T follicular helper cell (primary cell): ENCODE data around the gene ACTR3C.
"Not testable (repeated sequence)": the region's sequence is repeated elsewhere in the genome, so short reads cannot be mapped to it uniquely, and the experiment has no call there.

ENCODE experiments used
- DNase-seq: peaks from one replicate; pipeline ENCODE4 v3.0.0-alpha.2; 2020; ENCODE audit warnings: low read depth

ACTR3C gene

DNA sequence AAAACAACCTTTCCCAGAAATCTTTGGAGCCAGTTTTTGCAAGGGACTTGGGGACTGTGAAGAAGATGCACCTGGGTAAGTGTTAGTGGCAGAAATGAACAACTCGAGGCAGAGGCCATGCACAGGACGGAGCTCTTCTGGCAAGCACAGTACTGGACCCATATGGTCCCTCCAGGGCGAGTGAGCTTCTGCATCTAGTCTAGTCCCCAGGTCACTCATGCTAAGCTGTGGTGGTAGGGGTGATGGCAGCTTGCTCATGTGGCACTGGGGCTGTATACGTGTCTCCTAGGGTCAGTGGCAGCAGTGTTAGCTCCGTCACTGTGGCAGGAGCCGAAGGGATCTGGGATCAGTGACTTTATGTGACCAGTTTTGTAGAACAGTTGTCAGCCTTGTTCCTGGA lies 9.5 kb downstream of the ACTR3C start:
- DNase-seq = no peak

DNA sequence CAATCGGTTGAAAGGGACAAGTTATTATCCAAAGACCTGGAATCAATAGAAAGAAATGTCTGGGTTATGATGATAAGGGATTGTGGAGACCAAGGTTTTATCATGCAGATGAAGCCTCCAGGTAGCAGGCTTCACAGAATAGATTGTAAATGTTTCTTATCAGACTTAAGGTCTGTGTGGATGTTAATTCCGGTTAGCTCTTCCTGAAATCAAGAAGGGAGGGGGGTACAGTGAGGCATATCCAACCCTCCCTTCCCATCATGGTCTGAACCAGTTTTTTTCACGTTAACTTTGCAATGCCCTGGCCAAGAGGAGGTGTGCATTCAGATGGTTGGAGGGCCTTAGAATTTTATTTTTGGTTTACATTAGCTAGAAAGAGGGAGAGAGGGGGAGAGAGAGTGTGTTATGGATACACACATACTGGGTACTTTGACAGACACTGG lies 10.0 kb downstream of the ACTR3C start:
- DNase-seq = no peak

- not testable (repeated sequence) for DNase-seq
These were observed 10.5 kb downstream of the ACTR3C start for GRCh38 chr7:150312649-150313366.

DNA sequence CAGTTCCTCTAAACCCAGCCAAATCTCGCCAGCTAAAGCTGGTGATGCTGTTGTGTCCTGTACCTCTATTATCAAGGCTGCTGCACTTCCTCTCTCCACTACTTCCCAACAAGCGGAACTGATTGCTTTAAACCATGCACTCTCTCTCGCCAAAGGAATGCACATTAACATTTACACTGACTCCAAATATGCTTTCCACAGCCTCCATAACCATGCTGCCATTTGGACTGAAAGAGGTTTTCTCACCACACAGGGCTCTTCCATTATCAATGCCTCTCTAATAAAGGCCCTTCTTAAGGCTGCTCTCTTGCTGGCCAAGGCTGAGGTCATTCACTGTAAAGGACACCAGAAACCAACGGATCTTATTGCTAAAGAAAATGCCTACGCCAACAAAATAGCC lies 11.6 kb downstream of the ACTR3C start:
- no peak for DNase-seq

GRCh38 chr7:150311146-150311545 lies 12.2 kb downstream of the ACTR3C start:
- no peak for DNase-seq

- no peak for DNase-seq
These were observed 14.8 kb downstream of the ACTR3C start for GRCh38 chr7:150308575-150308974.

DNA sequence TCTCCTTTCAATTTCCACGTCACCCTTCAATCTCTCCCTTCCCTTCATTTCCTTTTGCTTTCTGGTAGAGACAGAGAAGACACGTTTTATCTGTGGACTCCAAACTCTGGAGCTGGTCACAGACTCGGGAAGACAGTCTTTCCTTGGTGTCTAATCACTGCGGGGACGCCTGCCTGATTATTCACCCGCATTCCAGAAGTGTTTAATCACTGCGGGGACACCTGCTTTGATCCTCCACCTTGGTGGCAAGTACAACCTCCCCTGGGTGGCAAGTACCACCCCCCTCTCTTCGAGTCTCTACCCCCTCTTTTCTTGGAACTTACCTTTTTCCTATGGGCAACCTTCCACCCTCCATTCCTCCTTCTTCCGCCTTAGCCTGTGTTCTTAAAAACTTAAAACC lies 15.4 kb downstream of the ACTR3C start:
- no peak for DNase-seq

GRCh38 chr7:150307129-150307528 lies 16.2 kb downstream of the ACTR3C start:
- no peak for DNase-seq

- DNase-seq = not testable (repeated sequence)
These were observed 17.0 kb downstream of the ACTR3C start for GRCh38 chr7:150306377-150306776.

DNA sequence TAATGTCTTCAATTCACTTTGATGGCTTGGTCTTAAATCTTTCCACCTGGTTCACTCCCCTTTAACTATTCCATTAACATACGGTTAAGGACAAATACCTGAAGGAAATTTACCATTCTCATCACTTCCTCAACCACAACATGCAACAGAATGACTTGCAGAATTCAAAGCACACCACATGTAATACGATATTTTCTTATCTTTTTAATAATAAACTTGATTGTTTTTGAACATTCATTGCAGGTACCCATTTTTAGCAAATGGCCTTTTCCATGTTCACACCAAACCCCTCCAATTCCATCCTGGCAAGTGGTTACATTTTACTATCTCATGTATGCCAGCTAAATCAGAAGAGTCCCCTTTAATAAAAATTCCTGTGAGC lies 17.5 kb downstream of the ACTR3C start:
- not testable (repeated sequence) for DNase-seq

- not testable (repeated sequence) for DNase-seq
These were observed 18.0 kb downstream of the ACTR3C start for GRCh38 chr7:150305259-150305902.

DNA sequence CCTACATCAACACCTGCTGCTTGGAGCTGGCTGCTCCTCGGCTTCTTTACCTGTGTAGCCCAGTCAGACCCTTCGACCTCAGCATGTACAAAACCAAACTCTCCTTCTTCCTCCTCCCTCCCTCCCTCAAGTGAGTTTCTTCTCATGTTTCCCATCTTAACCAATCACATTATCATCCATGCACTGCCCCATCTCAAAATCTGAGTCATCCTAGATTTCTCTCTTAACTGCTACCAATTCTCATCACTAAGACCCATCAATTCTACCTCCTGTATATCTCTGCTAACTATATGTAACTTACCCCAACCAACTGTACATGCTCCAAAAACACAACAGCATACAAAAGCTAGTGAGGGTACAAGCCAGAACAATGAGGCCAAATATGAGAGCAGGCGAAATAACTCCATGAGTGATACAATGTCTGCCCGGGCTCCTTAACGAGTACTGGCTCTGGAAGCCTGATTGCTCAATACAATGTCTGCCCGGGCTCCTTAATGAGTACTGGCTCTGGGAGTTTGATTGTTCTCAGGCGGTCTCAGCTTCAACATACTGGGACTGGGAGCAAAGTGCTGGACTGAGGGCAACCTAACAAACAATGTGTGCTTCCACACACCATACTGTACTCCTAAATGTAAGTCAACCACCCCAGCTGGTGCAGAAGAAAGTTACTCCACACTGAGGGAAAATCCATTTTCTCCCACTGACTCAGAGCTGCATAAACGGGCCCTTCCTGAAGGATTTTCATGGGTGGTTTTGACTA lies 18.7 kb downstream of the ACTR3C start:
- DNase-seq = not testable (repeated sequence)

DNA sequence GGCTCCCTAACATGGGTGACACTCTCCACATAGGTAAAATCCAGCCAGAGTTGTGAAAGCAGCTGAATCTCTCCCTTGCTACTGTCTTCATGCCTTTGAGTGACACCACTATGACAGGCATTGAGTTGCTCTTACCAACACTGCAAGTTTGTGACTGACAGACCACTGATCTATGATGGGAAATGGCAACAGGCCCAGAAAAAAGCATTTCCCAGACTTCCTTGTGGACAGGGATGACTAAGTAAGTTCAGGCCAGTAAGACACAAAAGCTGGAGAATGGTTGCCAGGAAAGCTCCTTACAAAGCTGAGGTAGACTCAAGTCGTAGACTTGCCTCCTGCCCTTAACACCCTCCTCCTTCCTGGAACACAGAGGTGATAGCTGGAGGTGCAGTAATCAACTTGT lies 20.4 kb downstream of the ACTR3C start:
- DNase-seq = not testable (repeated sequence)

DNA sequence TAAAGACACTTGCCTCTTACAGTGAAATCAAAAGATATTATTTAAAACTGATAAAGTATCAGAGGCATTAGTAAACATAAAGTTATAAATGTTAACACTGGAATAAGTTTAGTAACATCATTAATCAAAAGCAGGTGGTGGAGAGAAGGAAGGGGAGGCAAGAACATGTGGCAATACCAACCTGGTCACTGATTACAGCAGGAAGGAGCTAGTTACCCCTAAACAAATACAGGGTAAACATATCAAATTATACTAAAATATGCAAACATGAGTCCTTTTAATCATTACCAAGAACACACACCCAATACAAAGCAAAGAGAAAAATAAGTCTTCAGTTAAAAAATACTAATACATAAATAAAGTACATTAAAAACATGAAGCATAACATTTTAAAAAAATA lies 25.4 kb downstream of the ACTR3C start:
- DNase-seq = not testable (repeated sequence)

DNA sequence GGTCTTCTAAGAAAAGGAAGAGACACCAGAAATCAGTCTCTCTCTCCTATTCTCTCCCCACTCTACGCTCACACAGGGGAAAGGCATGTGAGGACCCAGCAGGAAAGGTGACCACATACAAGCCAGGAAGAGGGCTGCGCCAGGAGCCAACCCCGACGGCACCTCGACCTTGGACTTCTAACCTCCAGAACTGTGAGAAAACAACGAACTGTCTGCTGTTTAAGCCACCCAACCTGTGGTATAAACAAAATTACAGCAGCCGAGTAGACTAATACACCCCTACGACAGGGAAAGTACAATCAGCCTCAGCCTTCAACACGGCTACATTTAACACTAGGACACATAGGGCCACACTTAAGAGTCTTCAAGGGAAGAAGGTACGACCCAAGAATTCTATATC lies 26.5 kb downstream of the ACTR3C start:
- not testable (repeated sequence) for DNase-seq

- DNase-seq = not testable (repeated sequence)
These were observed 27.7 kb downstream of the ACTR3C start for GRCh38 chr7:150295614-150296013.

- not testable (repeated sequence) for DNase-seq
These were observed 28.3 kb downstream of the ACTR3C start for GRCh38 chr7:150295027-150295426.

DNA sequence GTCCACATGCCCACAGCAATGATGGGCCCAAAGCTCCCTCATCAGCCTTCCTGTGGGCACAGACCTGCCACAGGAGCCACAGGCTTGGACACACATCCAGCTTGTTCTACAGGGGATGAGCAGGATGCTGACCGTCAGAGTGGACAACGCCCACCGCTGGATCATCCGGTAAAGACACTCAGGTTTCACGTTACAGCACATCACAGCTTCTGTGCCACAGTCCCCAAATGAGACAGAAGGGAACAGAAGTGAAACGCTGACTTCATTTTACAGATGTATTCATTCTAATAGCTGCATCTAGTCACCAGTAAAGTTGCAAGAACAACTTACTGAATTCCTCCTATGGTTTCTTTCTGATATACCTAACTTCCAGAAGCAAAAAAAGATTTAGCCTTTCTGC lies 33.0 kb downstream of the ACTR3C start:
- DNase-seq = not testable (repeated sequence)

GRCh38 chr7:150288816-150289215 lies 34.5 kb downstream of the ACTR3C start:
- DNase-seq = not testable (repeated sequence)

GRCh38 chr7:150287815-150288214 lies 35.5 kb downstream of the ACTR3C start:
- DNase-seq = not testable (repeated sequence)

- DNase-seq = peak; percentile 12
These were observed 37.2 kb downstream of the ACTR3C start for GRCh38 chr7:150285849-150286754.

GRCh38 chr7:150283608-150284007 lies 39.7 kb downstream of the ACTR3C start:
- DNase-seq = not testable (repeated sequence)
